ENCODE data around the gene COLEC11. TPM values are rescaled to one million over a fixed set of nuclear protein-coding genes. Genes with fewer than 3 reads are reported as not detected.

The COLEC11 gene
- polyA plus RNA-seq, 1 donor (not counting 4 experiments of a cell fraction or from before 2014, with no cell fraction given) = not detected

- TF ChIP-seq EZH2 (IDR thresholded peaks at IDR 0.05; ENCODE audit: low read length) = no peak
- H3K9me1 ChIP-seq (ENCODE audit: control insufficient read depth, extremely low read depth, insufficient read depth, low read length) = no peaks in the 10 kb centered on the region
- H3K4me1 ChIP-seq (ENCODE audit: control insufficient read depth, extremely low read depth, insufficient read depth, low read length) = peaks cover 11% of the 10 kb centered on the region
- H3K4me2 ChIP-seq (ENCODE audit: control insufficient read depth, extremely low read depth, insufficient read depth, low read depth, low read length) = no peak overlapping the region
- dilution Hi-C loops (cut with MboI; ENCODE audit: extremely low pct_ligation_motif_present, low sequenced_read_pairs) = no loop called here
- H3K9me3 ChIP-seq (ENCODE audit: control insufficient read depth, low read depth, low read length) = no peaks in the 10 kb centered on the region
- H3K4me3 ChIP-seq (ENCODE audit: control insufficient read depth in 2 of 3, extremely low read depth in 1 of 3, insufficient read depth in 2 of 3, low read depth in 1 of 3, low read length in 3 of 3) = no peak overlapping the region
- FAIRE-seq = no peak
- no peak overlapping the region for H3K27ac ChIP-seq (ENCODE audit: control insufficient read depth, insufficient read depth, low read length)
- no peaks in the 10 kb centered on the region for H4K20me1 ChIP-seq (ENCODE audit: control insufficient read depth, extremely low read depth, insufficient read depth, low read length)
- no peaks in the 10 kb centered on the region for H3K36me3 ChIP-seq (ENCODE audit: control insufficient read depth in 2 of 2, extremely low read depth in 1 of 2, insufficient read depth in 2 of 2, low read length in 2 of 2)
- DNase-seq (ENCODE audit: low read depth, low spot score) = no peak
- no peak overlapping the region for H2AFZ ChIP-seq (ENCODE audit: control insufficient read depth, low read length)
- no peak overlapping the region for H3K9ac ChIP-seq (ENCODE audit: control insufficient read depth, extremely low read depth, insufficient read depth, low read length)
- no peaks in the 10 kb centered on the region for H3K79me2 ChIP-seq (ENCODE audit: control insufficient read depth, insufficient read depth, low read length)
- H3K27me3 ChIP-seq (ENCODE audit: control insufficient read depth, extremely low read depth, insufficient read depth, low read length) = peaks cover 10% of the 10 kb centered on the region
These were observed 43.0 kb downstream of the COLEC11 start for GRCh38 chr2:3637692-3638455.

- FAIRE-seq = no peak
- Histone ChIP-seq H3K9ac (ENCODE audit: control insufficient read depth, extremely low read depth, insufficient read depth, low read length) (no peak overlapping the region), H3K79me2 (ENCODE audit: control insufficient read depth, insufficient read depth, low read length) (no peaks in the 10 kb centered on the region), H3K4me2 (ENCODE audit: control insufficient read depth, extremely low read depth, insufficient read depth, low read depth, low read length) (no peak overlapping the region), H4K20me1 (ENCODE audit: control insufficient read depth, extremely low read depth, insufficient read depth, low read length) (no peaks in the 10 kb centered on the region), H3K4me3 (ENCODE audit: control insufficient read depth in 2 of 3, extremely low read depth in 1 of 3, insufficient read depth in 2 of 3, low read depth in 1 of 3, low read length in 3 of 3) (no peak overlapping the region), H3K9me1 (ENCODE audit: control insufficient read depth, extremely low read depth, insufficient read depth, low read length) (no peaks in the 10 kb centered on the region), H3K9me3 (ENCODE audit: control insufficient read depth, low read depth, low read length) (no peaks in the 10 kb centered on the region), H3K27ac (ENCODE audit: control insufficient read depth, insufficient read depth, low read length) (no peak overlapping the region), H3K36me3 (ENCODE audit: control insufficient read depth in 2 of 2, extremely low read depth in 1 of 2, insufficient read depth in 2 of 2, low read length in 2 of 2) (no peaks in the 10 kb centered on the region), H2AFZ (ENCODE audit: control insufficient read depth, low read length) (no peak overlapping the region), H3K27me3 (ENCODE audit: control insufficient read depth, extremely low read depth, insufficient read depth, low read length) (peaks cover 10% of the 10 kb centered on the region), H3K4me1 (ENCODE audit: control insufficient read depth, extremely low read depth, insufficient read depth, low read length) (peaks cover 8% of the 10 kb centered on the region)
- TF ChIP-seq CTCF (optimal IDR thresholded peaks at IDR 0.05 in 1 of 3, IDR thresholded peaks at IDR 0.05 in 1 of 3, conservative IDR thresholded peaks at IDR 0.05 in 1 of 3; ENCODE audit: extremely low read depth in 1 of 3, insufficient read depth in 2 of 3, low read length in 3 of 3) (no peak), EZH2 (IDR thresholded peaks at IDR 0.05; ENCODE audit: low read length) (no peak)
- no peak for DNase-seq (ENCODE audit: low read depth, low spot score)
- dilution Hi-C loops (cut with MboI; ENCODE audit: extremely low pct_ligation_motif_present, low sequenced_read_pairs) = no loop called here
These were observed 43.5 kb downstream of the COLEC11 start for GRCh38 chr2:3638456-3638810.

Measured in keratinocyte (primary cell).